Kidney (tissue), 14 donors: Measurements from ENCODE around the gene ZBTB7C. TPM values are rescaled to one million over a fixed set of nuclear protein-coding genes. Genes with fewer than 3 reads are reported as not detected.

Experiments
- DNase-seq, 5 donors: peaks; one replicate each; pipeline ENCODE4 v3.0.0-alpha.2; 2013 to 2020
- FAIRE-seq: peaks from 2 replicates; lab custom pipeline; 2012; peaks lifted over from hg19 to GRCh38; lab: Jason Lieb, UNC
- H3K27ac ChIP-seq, 2 donors: one replicate each; pipeline ENCODE4 v1.7.0; 2013; ENCODE audit warnings: low read depth in 2 of 2, low read length in 2 of 2, inconsistent platforms in 1 of 2
- H3K27me3 ChIP-seq: one replicate; pipeline ENCODE4 v1.7.1; 2013; ENCODE audit warnings: low read length, inconsistent platforms; ENCODE audit not compliant: control insufficient read depth, insufficient read depth
- H3K36me3 ChIP-seq, 3 donors: one replicate each; pipeline versions ENCODE4 v1.7.0 to v1.7.1; 2013; ENCODE audit warnings: low read length in 3 of 3, control low read depth in 1 of 3, inconsistent platforms in 1 of 3; ENCODE audit not compliant: insufficient read depth in 3 of 3, control insufficient read depth in 2 of 3
- H3K4me1 ChIP-seq, 3 donors: one replicate each; pipeline versions ENCODE4 v1.7.0 to v1.7.1; 2013; ENCODE audit warnings: low read length in 3 of 3, inconsistent platforms in 1 of 3, low read depth in 1 of 3; ENCODE audit not compliant: control insufficient read depth in 2 of 3, insufficient read depth in 2 of 3
- H3K4me3 ChIP-seq, 3 donors: one replicate each; pipeline versions ENCODE4 v1.7.0 to v1.8.1; 2013; ENCODE audit warnings: low read length in 3 of 3, control low read depth in 1 of 3, inconsistent platforms in 1 of 3
- H3K9ac ChIP-seq, 3 donors: one replicate each; pipeline versions ENCODE4 v1.7.0 to v1.7.1; 2013; ENCODE audit warnings: low read length in 3 of 3, control low read depth in 1 of 3, inconsistent platforms in 1 of 3
- H3K9me3 ChIP-seq, 3 donors: one replicate each; pipeline versions ENCODE4 v1.7.0 to v1.7.1; 2013; ENCODE audit warnings: low read length in 3 of 3, control low read depth in 1 of 3, inconsistent platforms in 1 of 3; ENCODE audit not compliant: control insufficient read depth in 2 of 3, insufficient read depth in 1 of 3
- intact Hi-C: fragments of 100-400 bp; cut with DNase I; formaldehyde crosslinking; loops from one replicate; pipeline ENCODE4 v1.11.1; 2022
- polyA plus RNA-seq: library from polyadenylated mRNA; stranded (reverse); fragments of 350-450 nt; fragmentation: Illumina TruSeq; extraction: RNeasy Lipid Tissue Mini Kit (QIAGEN cat#74804); gene quantifications from one replicate; pipeline ENCODE4 v1.2.3, GENCODE V29; 2014; ENCODE audit warnings: low read depth, low replicate concordance; ENCODE audit not compliant: insufficient read depth
- total RNA-seq: library from RNA; stranded (reverse); fragmentation: NEBNext Ultra II Directional; extraction: Animal tissue kit (Norgen Biotek cat#: 25700); gene quantifications from one replicate; pipeline ENCODE4 v1.2.1, GENCODE V29; 2021
- TF ChIP-seq, protein P1 (sequence below): IDR thresholded peaks from 3 replicates; pipeline ENCODE4 v1.5.1; 2012; ENCODE audit warnings: mild to moderate bottlenecking, moderate library complexity, borderline replicate concordance; ENCODE audit not compliant: insufficient read depth; ENCODE audit errors: extremely low read depth
- donor health status: control.
- donor health status: control.
- donor health status: control.
- donor health status: control.
- donor health status: control.
- donor health status: DM: yes; HTN: yes; CAD: no.
- donor health status: Normal renal cell carcinoma (clear cell type).

Gene ZBTB7C
- total and polyA plus RNA-seq, 2 donors from 2014 or later: 1.8 to 13.8 TPM

DNA sequence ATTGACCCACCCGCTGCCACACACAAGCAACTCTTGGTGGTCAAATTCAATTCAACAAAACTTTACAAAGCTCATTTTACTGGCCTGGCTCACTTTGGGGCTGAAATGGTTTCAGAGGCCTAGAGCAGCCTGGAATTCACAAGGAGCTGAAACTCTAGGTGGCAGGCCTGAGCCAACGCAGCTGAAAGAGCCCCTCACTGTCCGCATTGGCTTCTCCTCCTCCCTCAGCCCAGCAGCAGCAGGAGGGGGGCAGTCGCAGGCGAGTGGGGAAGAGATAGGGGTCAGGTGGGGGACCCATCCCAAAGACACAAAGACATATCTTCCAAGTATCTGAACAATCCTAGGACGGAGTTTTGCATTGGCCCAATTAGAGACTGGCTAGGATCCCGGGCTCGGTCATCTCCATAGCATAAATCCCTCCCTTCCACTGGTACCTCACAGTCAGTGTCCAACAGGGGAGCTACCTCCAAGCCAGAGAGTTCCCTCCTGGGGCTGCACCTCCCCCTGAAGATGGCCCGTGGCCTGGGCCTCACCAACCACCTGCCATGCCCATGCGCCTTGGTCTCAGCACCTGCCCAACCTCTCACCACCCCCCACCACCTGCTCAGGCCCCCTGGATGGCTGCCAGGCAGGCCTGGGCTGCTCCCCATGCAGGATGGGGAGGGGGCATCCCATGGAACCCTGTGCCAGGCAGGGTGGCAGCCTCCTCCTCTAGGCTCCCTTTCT is 113.4 kb downstream of the ZBTB7C start:
- H3K36me3 ChIP-seq: no peaks in the 10 kb centered on the region
- no peak for FAIRE-seq
- H3K27me3 ChIP-seq: no peaks in the 10 kb centered on the region
- TF ChIP-seq, protein P1, sequence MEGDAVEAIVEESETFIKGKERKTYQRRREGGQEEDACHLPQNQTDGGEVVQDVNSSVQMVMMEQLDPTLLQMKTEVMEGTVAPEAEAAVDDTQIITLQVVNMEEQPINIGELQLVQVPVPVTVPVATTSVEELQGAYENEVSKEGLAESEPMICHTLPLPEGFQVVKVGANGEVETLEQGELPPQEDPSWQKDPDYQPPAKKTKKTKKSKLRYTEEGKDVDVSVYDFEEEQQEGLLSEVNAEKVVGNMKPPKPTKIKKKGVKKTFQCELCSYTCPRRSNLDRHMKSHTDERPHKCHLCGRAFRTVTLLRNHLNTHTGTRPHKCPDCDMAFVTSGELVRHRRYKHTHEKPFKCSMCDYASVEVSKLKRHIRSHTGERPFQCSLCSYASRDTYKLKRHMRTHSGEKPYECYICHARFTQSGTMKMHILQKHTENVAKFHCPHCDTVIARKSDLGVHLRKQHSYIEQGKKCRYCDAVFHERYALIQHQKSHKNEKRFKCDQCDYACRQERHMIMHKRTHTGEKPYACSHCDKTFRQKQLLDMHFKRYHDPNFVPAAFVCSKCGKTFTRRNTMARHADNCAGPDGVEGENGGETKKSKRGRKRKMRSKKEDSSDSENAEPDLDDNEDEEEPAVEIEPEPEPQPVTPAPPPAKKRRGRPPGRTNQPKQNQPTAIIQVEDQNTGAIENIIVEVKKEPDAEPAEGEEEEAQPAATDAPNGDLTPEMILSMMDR: no peak
- H3K9ac ChIP-seq: no peak overlapping the region
- no peak overlapping the region for H3K4me3 ChIP-seq
- H3K27ac ChIP-seq: no peak overlapping the region
- intact Hi-C loops: no loop called here
- DNase-seq: peak in 2 of 5 donors; percentile 29 to 36
- H3K4me1 ChIP-seq: no peaks in the 10 kb centered on the region
- H3K9me3 ChIP-seq: no peaks in the 10 kb centered on the region

DNA sequence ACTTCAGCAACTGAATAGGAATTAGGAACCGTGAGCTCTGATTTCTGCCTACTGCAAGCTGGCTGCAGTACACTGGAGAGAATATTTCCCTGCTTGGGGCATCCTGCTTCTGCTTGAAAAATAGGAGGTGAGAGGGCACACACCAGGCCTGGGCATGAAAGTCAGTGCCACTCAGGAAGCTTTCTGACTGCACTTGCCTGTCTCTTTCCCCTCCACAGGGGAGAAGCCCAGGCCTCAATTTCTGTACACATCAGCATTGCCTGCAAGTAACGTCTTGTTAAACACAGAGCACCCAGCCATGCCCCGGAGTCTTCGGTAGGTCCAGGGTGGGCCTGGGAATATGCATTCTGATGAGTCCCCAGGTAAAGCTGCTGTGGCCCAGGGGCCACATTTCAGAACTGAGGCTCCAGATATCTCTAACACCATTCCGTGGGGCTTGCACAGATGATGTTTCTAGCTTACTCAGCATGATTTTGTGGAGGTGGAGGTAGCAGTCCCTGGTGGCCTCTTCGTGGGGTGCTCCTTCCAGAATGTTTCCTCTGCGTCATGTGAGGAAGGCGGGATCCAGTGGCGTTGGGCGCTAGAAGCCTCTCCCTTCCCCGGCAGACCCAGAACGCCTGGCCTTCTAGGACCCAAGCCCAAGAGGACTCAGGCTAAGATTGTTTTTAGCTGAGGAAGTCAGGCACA is 114.1 kb downstream of the ZBTB7C start:
- Histone ChIP-seq H3K36me3 (no peaks in the 10 kb centered on the region), H3K4me3 (no peak overlapping the region), H3K27ac (no peak overlapping the region), H3K9me3 (no peaks in the 10 kb centered on the region), H3K9ac (no peak overlapping the region), H3K27me3 (no peaks in the 10 kb centered on the region), H3K4me1 (no peaks in the 10 kb centered on the region)
- intact Hi-C loops: no loop called here
- TF ChIP-seq, protein P1: no peak
- DNase-seq (no peak), FAIRE-seq (no peak)

DNA sequence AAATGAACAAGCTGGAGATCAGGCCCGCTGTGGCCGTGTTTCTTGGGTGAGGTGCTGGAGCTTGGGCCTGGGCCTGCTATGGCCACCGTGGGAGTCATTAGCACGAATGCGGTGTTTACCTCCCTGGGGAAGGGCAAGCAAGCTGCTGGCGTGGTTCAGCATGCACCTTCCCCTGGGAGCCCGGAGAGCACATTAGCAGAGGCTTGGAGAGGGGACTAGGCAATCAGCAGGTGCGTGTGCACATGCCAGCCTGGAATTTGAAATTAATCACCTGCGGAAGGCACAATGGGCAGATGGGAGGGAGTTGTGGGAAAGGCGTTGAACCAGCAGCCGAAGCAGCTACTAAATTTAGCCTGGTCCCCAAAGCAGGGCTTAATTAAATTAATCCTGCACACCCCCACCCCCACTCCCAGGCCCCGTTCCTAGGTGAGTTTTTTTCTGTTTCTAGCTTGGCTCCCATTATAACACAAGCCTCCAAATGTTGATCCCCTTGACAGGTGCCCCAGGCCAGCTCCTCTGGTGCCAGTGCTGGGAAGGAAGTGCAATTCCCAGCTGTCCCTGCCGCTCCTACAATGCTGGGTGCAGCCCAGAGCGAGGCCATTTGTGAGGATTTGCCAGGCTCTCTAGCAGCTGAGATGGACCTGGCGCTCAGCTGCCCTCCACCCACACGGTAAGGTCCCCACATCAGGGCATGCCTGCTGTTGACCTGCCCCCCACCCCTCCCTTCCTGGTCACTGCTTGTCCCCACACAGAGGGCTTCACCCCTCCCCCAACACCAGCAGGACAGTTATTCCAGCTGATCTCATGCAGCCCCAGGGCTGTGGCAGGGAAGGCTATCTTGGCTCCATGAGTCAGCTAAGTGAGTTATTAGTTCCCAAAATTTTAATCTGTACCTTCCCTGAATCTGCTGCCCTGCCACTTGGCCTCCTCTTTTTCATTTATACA is 115.0 kb downstream of the ZBTB7C start:
- no peak for FAIRE-seq

More for the DNA sequence above, 115.0 kb downstream of the ZBTB7C start:
- TF ChIP-seq, protein P1: no peak
- H3K4me3 ChIP-seq: no peak overlapping the region
- peak in 3 of 5 donors; percentile 48 to 63 (median 51) for DNase-seq
- intact Hi-C loops: no loop called here
- no peaks in the 10 kb centered on the region for H3K4me1 ChIP-seq
- no peaks in the 10 kb centered on the region for H3K27me3 ChIP-seq
- no peaks in the 10 kb centered on the region for H3K36me3 ChIP-seq
- no peak overlapping the region for H3K27ac ChIP-seq
- no peaks in the 10 kb centered on the region for H3K9me3 ChIP-seq
- H3K9ac ChIP-seq: no peak overlapping the region
